Fibroblast of the conjunctiva (primary cell): ENCODE data around the gene VGLL2.
"Not testable (repeated sequence)": the region's sequence is repeated elsewhere in the genome, so short reads cannot be mapped to it uniquely, and the experiment has no call there.

Source experiments
- DNase-seq: peaks from one replicate; pipeline ENCODE4 v3.0.0-alpha.2; 2010; ENCODE audit warnings: low read depth

The VGLL2 gene

GRCh38 chr6:117265410-117266256 is at the start of gene VGLL2:
VGLL2 (plus strand) TSS chr6:117265558; CDS start chr6:117265764, 206 bp downstream.
- no peak for DNase-seq

DNA sequence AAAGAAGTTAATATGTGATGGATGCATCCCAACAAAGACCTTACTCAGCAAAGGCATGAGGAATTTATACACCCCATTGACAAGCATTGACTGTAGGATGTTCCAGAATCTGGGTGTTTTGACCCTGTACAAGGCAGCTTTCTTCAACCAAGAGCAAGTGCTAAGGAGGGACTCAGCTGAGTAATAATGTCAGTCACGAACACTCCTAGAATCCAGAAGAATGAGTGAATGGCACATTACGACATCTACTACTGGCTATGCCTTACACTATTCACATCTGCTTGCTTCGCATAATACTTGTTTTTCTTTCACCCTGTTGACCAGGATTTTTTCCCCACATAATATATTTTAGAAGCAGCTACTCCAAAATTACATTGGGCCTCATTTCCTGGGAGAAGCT is 42.5 kb upstream of the VGLL2 start:
- no peak for DNase-seq

DNA sequence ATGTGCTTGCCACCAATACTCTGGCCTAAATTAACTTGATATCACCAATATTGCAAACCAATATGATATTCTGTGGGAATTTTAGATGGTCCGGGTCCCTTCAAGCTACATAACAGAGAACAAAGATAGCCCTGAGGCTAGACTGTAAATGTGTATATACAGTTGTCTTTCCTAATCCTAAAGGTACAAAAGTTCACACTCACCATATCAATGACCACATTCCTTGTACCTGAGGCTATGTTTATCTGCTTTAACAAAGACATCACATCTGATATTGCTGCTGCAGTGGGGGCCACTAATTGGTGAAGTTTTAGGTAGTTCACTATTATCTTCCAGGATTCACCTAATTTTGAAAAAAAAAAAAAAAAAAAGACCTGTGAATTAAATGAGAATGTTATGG is 38.6 kb upstream of the VGLL2 start:
- no peak for DNase-seq

GRCh38 chr6:117227245-117227962 is 38.0 kb upstream of the VGLL2 start:
- DNase-seq, result no peak

- DNase-seq, result no peak
Observed at GRCh38 chr6:117228202-117228601, 37.2 kb upstream of the VGLL2 start.

- no peak for DNase-seq
Observed at GRCh38 chr6:117229870-117230269, 35.5 kb upstream of the VGLL2 start.

- no peak for DNase-seq
Observed at GRCh38 chr6:117231466-117231865, 33.9 kb upstream of the VGLL2 start.

DNA sequence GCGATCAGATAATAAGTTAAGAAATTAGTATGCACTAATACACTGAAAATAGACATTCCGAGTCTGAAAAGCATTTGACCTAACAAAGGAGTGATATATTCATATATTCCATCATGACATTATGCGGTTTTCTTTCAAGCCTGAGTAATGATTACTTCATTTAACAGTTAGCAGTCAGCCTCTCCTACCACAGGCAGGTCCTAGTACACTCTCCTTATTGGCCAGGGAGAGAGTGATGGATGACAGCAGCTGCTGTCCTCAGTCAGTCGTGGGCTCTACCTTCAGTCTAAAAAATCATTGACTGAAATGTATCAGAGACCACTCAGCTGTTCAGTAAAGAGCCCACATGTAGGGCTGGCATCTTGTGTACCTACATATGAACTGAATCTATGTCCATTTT is 33.2 kb upstream of the VGLL2 start:
- DNase-seq, result no peak

- DNase-seq, result no peak
Observed at GRCh38 chr6:117233145-117233544, 32.2 kb upstream of the VGLL2 start.

DNA sequence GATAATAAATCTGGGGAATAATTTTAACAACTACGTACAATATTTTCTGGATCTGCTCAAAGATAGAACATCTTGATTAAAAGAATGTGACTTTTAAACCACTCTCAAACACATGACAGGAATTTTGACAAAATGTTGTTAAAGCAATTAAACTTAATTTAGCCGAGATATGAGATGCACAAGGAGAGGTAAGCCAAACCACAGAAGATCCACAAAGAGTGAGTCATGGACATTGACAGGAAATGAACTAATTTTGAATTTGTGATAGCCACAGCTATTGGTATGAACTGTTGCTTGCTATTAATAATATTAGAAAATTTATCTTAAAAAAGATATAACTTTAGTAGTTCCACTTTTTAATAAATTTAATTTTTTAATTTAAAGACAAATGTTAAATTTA is 27.8 kb upstream of the VGLL2 start:
- no peak for DNase-seq

DNA sequence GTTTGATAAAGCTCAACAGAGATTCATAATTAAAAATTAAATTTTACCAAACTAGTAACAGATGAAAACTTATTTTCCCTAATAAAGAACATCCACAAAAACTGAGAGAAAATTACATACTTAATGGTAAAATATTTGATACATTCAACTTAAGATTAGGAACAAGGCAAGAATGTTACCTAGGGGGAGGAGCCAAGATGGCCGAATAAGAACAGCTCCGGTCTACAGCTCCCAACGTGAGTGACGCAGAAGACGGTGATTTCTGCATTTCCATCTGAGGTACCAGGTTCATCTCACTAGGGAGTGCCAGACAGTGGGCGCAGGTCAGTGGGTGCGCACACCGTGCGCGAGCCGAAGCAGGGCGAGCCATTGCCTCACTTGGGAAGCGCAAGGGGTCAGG is 20.8 kb upstream of the VGLL2 start:
- DNase-seq, result not testable (repeated sequence)

DNA sequence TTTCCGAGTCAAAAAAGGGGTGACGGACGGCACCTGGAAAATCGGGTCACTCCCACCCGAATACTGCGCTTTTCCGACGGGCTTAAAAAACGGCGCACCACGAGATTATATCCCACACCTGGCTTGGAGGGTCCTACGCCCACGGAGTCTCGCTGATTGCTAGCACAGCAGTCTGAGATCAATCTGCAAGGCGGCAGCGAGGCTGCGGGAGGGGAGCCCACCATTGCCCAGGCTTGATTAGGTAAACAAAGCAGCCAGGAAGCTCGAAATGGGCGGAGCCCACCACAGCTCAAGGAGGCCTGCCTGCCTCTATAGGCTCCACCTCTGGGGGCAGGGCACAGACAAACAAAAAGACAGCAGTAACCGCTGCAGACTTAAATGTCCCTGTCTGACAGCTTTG is 20.4 kb upstream of the VGLL2 start:
- DNase-seq, result not testable (repeated sequence)

DNA sequence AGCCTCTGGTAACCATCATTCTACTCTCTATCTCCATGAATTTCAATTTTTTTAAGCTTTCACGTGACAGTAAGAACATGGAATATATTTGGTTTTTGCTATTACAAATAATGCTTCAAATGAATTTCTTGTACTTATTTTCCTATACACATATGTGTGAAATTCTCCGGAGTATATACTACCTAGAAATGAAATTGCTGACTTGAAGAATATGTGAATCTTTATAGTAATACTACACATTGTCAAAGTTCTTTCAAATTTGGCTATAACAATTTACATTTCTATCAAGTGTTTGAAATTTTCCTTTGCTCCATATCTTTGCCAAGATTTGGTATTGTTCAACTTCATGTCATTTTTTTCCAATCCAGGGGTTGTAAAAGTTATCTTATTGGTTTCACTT is 11.6 kb upstream of the VGLL2 start:
- no peak for DNase-seq

GRCh38 chr6:117262799-117263198 is 2.6 kb upstream of the VGLL2 start:
- no peak for DNase-seq

- no peak for DNase-seq
Observed at GRCh38 chr6:117263353-117263927, 1.9 kb upstream of the VGLL2 start.

DNA sequence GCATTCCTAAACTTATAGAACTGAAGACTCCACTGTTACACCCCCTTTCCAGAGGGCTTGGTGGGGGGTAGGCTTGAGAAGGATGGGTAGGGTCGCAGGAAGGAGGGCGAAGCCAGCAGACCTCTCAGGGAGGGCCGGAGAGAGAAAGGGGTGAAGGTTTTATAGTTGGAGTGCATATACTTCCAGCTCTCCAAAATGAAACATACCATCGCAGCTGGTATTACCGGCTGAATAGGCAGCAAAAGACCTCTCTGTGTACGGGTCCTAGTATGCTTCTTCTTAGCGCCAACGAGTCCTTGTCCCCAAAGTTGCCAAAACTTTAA is 1.0 kb upstream of the VGLL2 start:
- DNase-seq, result no peak

GRCh38 chr6:117264692-117265409 is 507 bp upstream of the VGLL2 start:
- no peak for DNase-seq

GRCh38 chr6:117266257-117267053 is 1.1 kb downstream of the VGLL2 start:
- DNase-seq, result no peak

GRCh38 chr6:117267054-117267347 is 1.6 kb downstream of the VGLL2 start:
- DNase-seq, result no peak

DNA sequence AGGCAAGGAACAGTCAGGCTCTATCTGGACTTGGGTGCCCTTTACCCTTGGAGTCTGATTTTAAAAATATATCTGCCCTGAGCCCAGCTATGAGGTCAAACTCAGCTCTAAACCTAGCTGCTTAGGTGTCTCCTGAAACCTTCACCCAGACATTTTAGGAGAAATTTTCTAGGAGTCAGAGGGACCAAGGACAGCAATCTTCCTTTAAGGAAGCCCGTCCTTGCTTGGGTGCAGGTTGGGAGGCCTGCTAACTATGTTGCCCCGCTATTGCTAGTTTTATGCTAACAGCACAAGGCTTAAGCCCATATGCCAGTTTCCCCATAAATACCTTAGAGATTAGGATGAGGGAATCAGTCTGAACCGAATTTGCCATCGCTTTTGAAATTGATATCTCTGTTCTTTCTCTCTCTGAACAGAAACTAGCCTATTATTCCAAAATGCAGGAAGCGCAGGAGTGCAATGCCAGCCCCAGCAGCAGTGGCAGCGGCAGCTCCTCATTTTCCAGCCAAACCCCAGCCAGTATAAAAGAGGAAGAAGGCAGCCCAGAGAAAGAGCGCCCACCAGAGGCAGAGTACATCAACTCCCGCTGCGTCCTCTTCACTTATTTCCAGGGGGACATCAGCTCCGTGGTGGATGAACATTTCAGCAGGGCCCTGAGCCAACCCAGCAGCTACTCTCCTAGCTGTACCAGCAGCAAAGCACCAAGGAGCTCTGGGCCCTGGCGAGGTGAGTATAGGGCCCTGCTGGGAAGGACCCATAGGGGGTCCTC is 2.6 kb downstream of the VGLL2 start:
- DNase-seq, result no peak

GRCh38 chr6:117268924-117269323 is 3.6 kb downstream of the VGLL2 start:
- DNase-seq, result no peak
